ENCODE results near the gene CYP2W1.
"Not testable (repeated sequence)": the region's sequence is repeated elsewhere in the genome, so short reads cannot be mapped to it uniquely, and the experiment has no call there.

Gene CYP2W1, protein sequence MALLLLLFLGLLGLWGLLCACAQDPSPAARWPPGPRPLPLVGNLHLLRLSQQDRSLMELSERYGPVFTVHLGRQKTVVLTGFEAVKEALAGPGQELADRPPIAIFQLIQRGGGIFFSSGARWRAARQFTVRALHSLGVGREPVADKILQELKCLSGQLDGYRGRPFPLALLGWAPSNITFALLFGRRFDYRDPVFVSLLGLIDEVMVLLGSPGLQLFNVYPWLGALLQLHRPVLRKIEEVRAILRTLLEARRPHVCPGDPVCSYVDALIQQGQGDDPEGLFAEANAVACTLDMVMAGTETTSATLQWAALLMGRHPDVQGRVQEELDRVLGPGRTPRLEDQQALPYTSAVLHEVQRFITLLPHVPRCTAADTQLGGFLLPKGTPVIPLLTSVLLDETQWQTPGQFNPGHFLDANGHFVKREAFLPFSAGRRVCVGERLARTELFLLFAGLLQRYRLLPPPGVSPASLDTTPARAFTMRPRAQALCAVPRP

DNA sequence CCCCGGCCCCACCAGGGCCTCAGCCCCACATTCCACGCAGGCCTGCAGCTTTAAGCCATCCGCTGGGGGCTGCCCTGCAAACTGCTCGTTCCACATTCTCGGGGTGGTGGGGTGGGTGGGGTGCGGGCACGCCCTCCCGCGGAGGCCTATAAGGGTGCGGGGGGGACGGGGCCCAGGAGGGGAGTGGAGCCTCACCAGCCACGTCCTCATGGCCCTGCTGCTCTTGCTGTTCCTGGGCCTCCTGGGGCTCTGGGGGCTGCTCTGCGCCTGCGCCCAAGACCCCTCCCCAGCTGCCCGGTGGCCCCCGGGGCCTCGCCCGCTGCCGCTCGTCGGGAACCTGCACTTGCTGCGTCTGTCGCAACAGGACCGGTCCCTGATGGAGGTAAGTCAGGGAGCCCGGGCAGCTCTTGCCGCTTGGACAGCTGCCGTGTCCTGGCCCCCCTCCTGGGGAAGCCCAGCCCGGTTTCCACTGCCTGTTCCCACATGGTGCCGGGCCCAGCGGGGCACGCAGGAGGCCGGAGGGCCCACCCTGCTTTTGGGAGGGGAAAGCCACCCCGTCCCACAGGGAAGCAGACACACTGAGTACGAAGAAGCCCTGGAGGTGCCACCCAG, at the start of gene CYP2W1:
CYP2W1 (plus strand) TSS at position 178 of the 612 bp plus-strand sequence; CDS start at position 209, 31 bp downstream.
- no peak for DNase-seq

DNA sequence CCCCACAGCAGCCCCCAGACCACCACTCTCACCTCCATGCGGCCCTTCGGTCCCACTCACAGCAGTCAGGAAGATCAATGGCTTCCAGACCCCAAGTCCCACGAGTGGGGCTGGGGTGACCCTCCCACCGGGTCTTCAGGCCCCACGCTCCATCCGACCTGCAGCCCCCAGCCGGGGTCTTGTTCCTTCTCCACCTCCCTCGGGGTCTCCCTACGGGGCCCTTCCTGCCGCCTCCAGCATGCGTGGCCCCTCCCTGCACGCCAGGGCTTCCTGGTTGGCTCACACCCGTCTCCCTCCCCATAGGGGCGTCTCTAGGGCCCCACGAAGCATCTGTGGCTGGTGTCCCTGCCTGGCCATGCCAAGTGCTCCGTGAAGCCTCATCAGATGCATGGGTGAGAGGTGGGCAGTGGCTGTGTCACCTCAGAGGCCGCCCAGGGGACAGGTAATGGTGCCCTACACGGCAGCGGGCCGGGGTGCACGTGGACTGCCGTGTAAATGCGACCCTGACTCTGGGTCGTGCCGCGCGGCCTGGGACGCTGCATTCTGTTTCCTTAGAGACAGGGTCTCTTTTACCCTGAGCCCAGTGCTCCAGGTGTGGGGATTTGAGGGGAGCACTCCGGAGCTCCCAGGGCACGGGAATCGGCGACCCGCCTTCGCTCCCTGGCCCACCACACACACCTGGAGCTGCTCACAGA, 48.4 kb upstream of the CYP2W1 start:
- no peak for DNase-seq

DNA sequence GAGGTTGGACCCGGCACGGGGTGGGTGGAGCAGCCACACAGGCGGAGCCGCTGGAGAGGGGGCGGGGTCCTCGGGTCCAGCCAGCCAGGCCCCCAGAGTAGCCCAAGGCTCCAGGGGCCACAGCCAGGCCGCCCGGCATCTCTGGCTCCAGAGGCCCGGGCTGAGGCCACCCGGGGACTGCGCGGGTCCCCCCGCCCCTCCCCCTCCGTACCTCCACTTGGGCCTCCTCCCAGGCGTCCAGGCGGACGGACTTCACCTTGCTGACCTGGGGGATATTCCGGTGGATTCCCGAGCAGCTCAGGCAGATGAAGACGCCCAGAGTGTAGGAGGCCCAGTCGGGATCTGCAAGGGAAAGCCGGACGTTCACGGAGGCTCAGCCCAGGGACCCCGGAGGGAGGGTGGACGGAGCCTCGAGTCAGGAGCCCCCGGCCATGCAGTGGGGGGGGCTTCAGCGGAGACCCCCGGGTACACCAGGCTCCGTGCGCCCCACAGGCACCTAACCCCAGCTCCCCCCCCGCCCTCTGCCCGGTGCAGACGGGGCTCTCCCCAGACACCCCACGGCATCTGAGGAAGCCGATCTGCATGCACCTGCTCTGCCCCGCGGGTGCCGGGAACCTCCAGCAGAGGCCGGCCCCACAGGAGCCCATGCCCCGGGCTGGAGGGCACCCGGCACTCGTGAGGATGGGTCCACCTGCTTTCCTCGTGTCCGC, 47.7 kb upstream of the CYP2W1 start:
- DNase-seq, result no peak

DNA sequence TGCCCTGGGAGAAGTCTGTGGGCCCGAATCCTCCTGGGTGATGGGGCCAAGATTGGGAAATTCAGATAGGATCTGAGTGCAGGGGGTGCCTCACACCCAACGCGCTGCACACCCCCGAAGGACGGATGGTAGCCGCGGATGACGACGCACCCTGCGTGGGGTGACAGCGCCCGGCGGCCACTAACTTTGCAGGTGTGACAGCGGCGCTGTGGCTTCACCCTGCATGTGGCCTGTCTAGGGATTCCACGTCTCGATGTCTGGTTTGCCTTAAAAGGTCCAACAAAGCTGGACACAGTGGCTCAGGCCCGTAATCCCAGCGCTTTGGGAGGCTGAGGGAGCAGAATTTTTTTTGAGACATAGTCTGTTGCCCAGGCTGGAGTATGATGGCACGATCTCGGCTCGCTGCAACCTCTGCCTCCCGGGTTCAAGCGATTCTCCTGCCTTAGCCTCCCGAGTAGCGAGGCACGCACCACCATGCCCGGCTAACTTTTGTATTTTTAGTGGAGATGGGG, 47.1 kb upstream of the CYP2W1 start:
- DNase-seq, result no peak

DNA sequence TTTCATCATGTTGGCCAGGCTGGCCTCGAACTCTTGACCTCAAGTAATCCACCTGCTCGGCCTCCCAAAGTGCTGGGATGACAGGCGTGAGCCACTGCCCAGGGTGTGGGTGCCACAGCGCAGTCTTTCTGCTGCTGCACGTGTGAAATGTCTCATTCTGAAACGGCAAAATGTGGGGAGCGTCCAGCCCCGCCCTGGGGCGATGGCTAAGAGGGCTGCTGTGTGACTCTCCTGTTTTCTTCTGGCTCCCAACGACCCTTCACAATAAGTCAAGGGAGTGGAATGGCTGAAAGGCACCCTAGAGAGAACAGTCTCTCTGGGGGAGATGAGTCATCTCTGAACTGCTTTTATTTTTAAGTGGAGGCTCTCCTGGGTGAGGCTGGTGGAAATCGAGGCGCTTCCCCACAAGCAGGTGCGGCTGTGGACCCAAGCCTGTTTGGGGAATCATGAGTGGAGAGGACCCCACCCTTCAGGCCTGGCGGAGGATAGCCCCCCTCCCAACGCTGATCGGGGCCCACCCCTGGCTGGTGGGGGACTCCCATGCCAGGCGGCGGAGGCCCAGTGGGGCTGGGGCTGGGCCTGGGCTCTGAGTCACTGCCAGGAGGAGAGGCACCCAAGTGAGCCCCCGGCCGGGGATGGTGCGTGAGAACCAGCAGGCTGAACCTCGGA, 46.5 kb upstream of the CYP2W1 start:
- DNase-seq, result peak; percentile 71

DNA sequence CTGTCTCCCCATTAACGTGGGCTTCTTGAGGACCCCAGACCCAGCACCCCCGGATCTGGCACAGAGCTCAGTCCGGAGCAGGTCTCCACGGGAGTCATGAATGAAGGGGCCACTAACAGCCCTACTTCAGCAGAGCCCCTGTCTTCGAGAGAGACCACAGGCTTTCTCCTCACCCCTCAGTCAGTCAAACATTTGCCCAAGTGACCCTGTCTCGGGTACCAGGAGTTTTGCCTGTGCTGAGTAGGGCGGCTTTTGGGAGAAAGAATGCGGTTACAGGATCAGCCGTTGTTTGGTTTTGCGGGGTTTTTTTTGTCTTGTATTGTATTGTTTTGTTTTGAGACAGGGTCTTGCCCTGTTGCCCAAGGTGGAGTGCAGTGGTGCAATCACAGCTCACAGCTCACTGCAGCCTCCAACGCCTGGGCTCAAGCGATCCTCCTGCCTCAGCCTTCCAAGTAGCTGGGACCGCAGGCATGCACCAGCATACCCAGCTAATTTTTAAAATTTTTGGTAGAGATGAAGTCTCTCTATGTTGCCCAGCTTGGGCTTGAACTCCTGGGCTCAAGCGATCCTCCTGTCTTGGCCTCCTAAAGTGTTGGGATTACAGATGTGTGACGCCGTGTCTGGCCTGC, 45.0 kb upstream of the CYP2W1 start:
- DNase-seq, result no peak

DNA sequence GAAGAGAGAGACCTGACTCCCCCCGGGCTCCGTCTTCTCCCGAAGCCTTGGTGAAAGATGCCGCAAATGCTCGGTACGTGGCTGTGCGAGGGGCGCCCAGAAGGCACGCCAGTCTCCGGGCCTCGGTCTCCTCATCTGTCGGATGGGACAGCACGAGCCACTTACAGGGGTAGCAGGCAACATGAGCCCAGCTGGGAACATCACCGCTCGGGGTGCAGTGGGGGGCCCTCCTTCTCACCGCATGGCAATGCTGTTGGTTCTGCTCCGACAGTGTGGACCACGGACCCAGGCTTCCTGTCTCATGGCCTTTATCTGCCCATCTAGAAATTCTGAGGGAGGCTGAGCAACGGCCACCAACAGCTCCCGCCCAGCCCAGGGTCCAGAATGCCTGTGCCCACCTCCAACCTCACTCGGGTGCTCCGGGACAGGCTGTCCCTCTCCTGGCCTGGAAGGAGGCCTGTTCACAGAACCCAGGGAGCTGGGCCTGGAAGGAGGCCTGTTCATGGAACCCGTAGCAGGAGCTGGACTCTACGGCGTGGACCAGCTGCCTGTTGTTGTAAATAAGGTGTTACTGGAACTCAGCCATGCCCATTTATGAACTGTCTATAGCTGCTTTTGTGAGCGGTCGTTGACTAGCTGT, 44.3 kb upstream of the CYP2W1 start:
- DNase-seq, result no peak

DNA sequence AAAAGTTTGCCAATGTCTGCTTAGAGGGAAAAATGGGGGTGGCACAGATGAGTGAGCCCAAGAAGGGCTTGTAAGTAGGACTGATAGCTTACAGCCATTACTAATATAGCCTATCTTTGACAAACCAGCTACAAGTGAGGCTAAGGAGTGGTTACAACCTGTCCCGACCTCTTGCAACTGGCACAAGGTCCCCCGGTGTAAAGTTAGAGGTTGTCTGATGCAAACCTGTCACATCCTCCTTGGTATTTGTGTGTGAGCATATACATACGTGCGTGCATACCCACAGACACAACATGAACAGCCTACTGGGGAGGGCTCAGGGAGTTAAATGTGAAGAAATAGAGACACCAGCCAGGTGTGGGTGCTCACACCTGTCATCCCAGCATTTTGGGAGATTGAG, 43.1 kb upstream of the CYP2W1 start:
- DNase-seq, result no peak

DNA sequence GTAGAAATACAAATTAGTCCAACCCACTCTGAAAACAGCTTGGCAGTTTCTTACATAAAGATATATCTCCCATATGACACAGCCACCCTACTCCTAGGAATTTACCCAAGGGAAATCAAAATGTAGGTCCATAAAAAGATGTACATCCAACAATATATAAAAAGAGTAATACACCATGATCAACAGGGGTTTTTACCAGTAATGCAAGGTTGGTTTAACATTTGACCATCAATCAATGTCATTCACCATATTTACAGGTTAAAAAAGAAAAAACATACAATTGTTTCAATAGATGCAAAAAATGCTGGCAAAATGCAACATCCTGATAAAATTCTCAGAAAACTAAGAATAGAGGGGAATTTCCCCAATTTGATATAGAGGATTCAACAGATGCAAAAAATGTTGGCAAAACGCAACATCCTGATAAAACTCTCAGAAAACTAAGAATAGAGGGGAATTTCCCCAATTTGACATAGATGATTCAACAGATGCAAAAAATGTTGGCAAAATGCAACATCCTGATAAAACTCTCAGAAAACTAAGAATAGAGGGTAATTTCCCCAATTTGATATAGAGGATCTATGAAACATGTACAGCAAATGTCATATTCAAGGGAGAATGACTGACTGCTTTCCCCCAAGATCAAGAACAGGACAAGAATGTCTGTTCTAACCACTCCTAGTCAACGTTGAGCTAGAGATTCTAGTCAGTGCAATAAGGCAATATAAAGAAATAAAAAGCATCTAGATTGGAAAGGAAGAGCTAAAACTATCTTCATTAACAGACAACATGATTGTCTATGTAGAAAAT, 42.2 kb upstream of the CYP2W1 start:
- no peak for DNase-seq

DNA sequence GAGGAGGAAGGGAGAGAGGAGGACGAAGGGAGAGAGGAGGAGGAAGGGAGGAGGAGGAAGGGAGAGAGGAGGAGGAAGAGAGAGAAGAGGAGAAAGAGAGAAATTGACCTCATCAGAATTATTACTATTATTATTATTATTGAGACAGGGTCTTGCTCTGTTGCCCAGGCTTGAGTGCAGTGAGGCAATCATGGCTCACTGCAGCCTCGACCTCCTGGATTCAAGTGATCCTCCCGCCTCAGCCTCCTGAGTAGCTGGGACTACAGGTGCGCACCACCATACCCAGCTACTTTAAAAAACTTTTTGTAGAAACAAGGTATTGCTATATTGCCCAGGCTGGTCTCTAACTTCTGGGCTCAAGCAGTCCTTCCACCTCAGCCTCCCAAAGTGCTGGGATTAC, 39.2 kb upstream of the CYP2W1 start:
- not testable (repeated sequence) for DNase-seq

DNA sequence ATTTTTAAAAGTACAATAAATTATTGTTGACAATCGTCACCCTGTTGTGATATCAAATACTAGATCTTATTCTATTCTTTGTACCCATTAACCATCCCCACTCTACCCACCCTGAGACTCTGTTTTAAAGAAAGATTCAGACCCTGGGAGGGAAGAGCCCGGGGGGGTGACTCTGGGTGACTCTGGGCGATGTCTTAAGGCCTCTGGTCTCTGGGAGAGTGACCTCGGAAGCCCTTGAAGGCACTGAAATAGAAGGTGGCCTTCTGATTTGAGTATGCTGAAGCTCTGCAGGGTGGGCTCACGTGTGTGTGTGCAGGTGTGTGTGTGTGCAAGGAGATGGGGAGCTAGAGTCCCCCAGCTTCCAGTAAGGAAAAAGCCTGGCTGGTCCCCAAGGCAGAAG, 38.2 kb upstream of the CYP2W1 start:
- no peak for DNase-seq

DNA sequence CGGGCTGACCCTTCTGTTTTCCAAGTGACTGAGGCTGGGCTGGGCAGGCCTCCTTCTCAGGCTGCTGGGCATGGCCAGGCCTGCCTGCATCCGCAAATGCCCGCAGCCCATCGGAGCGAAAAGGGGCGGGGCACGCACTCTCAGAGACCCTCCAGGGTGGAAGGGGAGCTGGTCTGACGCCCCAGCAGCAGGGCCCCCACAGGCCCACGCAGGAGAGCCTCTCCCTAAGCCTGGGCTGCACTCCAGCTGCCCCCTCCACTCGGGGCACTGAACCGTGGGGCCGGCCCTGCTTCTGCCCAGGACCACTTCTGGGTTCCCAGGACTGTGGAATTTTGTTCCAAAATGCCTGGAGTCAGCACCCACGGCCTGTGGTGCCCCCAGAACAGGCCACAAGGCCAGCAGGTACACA, 37.8 kb upstream of the CYP2W1 start:
- DNase-seq, result no peak

DNA sequence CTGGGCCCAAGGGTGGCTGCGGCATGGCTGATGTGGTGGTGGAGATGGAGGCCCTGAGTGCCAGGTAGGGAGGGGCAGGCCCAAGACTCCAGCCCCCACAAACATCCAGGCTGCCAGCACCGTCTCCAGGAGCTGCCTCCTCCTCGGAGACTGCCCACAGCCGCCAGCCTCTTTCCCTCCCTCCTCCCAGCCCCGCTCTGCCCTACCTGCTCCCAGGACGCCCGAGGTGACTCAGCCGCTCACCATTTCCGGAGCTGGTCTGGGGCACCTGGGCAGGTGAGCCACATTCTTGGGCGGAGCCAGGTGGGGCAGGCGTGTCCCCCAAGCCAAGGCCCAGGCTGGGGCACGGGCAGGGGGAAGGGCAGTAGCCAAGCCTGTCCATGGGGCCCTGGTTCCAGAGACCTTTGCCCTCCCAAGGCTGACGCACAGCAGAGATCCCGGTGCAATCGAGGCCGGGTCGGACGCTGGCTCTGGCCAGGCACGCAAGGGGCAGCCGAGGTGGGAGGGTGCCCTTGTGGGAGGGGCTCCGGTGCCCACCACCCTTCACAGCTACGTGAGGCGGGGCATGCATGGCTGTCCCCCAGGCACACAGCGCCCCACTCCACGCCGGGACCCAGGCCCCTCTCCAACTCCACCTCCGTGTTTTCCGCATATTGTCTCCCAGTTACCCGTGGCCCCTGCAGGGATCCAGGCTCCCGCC, 37.3 kb upstream of the CYP2W1 start:
- no peak for DNase-seq

DNA sequence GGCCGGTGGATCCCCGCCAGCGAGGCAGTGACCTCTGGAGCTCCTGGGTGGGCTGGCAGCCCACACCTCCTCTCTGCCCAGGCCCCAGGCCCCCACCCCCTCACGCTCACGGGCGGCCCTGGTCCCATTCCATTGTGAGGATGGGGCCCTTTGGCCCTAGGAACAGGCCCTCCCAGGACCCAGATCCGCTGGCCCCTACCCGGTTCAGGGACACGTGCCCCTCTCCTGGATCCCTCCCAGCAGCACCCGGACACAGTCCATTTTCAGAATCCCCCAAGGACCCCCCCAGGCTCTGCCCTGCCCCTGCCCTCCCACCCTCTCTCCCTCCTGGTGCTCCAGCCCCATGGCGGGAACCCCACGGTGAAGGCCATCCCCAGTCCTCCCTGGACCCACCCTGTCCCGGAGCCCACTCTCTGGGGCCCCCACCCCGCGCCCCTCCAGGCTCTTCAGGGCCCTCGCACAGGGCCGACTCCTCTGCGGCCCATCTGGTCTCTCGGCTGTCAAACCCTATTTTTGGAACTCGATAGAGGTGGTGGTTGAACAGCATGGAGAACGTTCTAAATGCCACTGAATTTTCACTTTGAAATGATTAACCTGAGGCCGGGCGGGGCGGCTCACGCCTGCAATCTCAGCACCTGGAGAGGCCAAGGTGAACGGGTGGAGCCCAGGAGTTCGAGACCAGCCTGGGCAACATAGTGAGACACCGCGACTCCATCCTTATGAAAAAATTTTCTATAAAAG, 36.6 kb upstream of the CYP2W1 start:
- no peak for DNase-seq

DNA sequence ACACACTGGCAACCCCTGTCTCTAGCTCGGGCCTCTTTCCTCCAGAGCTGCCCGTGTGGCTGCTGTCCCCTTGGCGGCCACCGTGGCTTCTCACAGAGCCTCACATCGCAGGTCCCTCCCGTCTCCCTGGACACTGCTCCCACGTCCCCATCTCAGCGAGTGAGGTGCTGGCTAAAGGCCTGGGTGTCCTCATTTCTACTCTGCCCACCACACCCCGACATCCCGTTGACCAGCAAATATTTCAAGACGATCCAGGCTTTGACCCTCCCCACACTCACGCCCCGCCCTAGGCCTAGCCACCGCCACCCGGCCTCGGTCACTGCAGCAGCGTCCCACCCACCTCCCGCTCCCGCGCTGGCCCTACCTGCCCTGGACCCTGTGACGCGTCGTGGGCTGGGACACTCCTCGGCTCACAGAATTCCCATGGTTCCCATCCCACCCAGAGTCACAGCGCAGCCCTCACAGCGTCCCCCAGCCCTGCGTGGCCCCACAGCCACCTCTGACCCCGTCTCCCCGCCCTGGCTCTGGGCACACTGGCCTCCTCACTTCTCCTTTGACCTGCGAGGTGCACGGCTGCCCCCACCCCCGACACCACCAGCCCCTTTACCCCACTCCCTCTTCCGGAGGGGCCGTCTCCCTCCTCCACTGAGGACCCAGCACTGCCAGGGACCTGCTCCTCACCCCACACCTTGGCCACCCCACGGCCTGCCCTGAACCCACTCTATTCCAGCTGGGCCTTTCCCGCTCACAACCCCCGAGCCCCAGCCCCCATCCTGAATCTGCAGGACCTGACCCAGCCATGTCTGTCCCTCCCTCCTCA, 35.4 kb upstream of the CYP2W1 start:
- no peak for DNase-seq

DNA sequence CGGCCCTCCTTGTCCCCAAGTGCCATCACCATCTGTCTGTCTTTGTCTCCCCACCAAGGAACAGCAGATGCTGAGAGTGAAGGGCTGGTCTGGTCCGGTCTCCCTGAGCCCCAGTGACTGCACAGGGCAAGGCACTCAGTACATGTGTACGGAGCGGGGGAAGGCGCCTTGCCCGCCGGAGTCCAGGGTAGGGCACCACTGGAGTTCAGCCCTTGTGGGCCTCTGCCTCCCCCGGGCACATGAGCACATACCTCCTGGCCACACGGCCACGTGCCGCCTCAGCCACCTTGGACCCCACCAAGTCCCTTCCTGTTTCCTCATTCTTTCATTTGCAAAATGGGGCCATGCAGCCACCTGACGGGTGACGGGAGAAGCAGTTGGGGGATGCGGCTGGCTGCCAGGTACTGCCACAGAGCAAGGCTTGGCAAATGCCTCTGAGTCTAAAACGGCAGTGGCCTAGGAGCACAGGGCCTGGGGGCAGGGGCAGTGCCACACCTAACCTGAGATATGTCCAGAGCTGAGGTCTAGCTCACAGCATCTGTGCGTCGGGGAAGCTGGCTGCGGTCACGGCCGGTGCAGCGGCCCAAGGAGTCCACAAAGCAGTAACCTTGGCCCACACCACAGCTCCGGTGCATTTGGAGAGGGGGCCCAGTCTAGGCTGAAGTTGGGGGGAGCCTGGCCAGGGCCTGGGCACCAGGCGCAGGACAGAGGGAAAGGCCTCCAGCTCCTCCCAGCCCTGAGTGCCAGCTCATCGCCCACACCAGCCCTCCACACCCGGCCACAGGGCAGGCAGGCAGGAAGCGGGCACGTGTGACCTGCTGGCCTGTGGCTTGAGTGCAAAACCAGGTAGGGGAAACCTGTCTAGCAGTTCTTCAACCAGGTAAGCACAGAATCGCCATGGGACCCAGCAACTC, 33.7 kb upstream of the CYP2W1 start:
- DNase-seq, result no peak
